Mesenteric fat pad (tissue), 1 donor: ENCODE data around the gene RTN4RL2. TPM values are rescaled to one million over a fixed set of nuclear protein-coding genes. Genes with fewer than 3 reads are reported as not detected.

Experiments used
- DNase-seq: peaks from one replicate; pipeline ENCODE4 v3.0.0-alpha.2; 2020; ENCODE audit warnings: low spot score
- total RNA-seq: library from RNA; stranded (reverse); fragmentation: NEBNext Ultra II Directional; extraction: Animal tissue kit (Norgen Biotek cat#: 25700); gene quantifications from one replicate; pipeline ENCODE4 v1.2.1, GENCODE V29; 2021
- donor health status: DM: yes; HTN: yes; CAD: no.

RTN4RL2 gene
- total RNA-seq, 1 donor from 2014 or later = 2.8 TPM

GRCh38 chr11:57523419-57523818 lies 63.1 kb downstream of the RTN4RL2 start:
- DNase-seq = no peak

Other genes starting within 250 kb of the RTN4RL2 start
- gene APLNR, start 223.3 kb upstream of the RTN4RL2 start, total RNA-seq = 13.7 TPM
- gene TNKS1BP1, start 135.6 kb upstream of the RTN4RL2 start, total RNA-seq = 236 TPM
- gene SSRP1, start 124.6 kb upstream of the RTN4RL2 start, total RNA-seq = 54.0 TPM
- gene P2RX3, start 122.2 kb upstream of the RTN4RL2 start, total RNA-seq = not detected
- not detected for gene PRG3, start 79.4 kb upstream of the RTN4RL2 start, total RNA-seq
- 0.45 TPM for gene PRG2, start 69.9 kb upstream of the RTN4RL2 start, total RNA-seq
- 95.1 TPM for gene SLC43A3, start 33.4 kb upstream of the RTN4RL2 start, total RNA-seq
- 8.4 TPM for gene SLC43A1, start 55.2 kb downstream of the RTN4RL2 start, total RNA-seq
- 48.0 TPM for gene TIMM10, start 70.2 kb downstream of the RTN4RL2 start, total RNA-seq
- gene SMTNL1, start 77.1 kb downstream of the RTN4RL2 start, total RNA-seq = not detected
- 51.9 TPM for gene UBE2L6, start 107.1 kb downstream of the RTN4RL2 start, total RNA-seq
- gene SERPING1, start 137.2 kb downstream of the RTN4RL2 start, total RNA-seq = 516 TPM
- 0.71 TPM for gene YPEL4, start 189.4 kb downstream of the RTN4RL2 start, total RNA-seq
- 12.0 TPM for gene CLP1, start 197.2 kb downstream of the RTN4RL2 start, total RNA-seq
- gene ZDHHC5, start 207.6 kb downstream of the RTN4RL2 start, total RNA-seq = 65.4 TPM